ENCODE results near the gene GALE.

The GALE gene

DNA sequence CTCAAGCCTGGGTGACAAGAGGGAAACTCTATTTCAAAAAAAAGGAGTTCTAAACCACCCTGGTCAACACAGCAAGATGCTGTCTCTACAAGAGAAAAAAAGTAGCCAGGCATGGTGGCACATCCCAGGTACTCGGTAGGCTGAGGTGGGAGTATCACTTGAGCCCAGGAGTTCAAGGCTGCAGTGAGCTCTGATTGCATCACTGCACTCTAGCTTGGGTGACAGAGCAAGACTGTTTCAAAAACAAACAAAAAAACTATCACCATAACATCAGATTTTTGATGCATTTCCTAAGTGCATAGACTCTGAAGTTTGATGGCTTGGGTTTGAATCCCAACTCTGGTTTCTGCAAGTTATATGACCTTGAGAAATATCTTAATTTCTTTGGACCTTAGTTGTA, 47.6 kb downstream of the GALE start:
- H3K4me3 ChIP-seq (ENCODE audit: low read depth, low read length) = no peak overlapping the region
- TF ChIP-seq, protein P1, sequence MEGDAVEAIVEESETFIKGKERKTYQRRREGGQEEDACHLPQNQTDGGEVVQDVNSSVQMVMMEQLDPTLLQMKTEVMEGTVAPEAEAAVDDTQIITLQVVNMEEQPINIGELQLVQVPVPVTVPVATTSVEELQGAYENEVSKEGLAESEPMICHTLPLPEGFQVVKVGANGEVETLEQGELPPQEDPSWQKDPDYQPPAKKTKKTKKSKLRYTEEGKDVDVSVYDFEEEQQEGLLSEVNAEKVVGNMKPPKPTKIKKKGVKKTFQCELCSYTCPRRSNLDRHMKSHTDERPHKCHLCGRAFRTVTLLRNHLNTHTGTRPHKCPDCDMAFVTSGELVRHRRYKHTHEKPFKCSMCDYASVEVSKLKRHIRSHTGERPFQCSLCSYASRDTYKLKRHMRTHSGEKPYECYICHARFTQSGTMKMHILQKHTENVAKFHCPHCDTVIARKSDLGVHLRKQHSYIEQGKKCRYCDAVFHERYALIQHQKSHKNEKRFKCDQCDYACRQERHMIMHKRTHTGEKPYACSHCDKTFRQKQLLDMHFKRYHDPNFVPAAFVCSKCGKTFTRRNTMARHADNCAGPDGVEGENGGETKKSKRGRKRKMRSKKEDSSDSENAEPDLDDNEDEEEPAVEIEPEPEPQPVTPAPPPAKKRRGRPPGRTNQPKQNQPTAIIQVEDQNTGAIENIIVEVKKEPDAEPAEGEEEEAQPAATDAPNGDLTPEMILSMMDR (IDR thresholded peaks at IDR 0.05; ENCODE audit: low read depth, low read length) = no peak
- TF ChIP-seq, protein P2, sequence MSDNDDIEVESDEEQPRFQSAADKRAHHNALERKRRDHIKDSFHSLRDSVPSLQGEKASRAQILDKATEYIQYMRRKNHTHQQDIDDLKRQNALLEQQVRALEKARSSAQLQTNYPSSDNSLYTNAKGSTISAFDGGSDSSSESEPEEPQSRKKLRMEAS (IDR thresholded peaks at IDR 0.05; ENCODE audit: low read depth, low read length) = no peak
- TF ChIP-seq POLR2A (IDR thresholded peaks at IDR 0.05; ENCODE audit: extremely low read depth, insufficient read length) (no peak), MYC (IDR thresholded peaks at IDR 0.05; ENCODE audit: low read depth, low read length) (no peak)
- DNase-seq (ENCODE audit: low read depth) = no peak

DNA sequence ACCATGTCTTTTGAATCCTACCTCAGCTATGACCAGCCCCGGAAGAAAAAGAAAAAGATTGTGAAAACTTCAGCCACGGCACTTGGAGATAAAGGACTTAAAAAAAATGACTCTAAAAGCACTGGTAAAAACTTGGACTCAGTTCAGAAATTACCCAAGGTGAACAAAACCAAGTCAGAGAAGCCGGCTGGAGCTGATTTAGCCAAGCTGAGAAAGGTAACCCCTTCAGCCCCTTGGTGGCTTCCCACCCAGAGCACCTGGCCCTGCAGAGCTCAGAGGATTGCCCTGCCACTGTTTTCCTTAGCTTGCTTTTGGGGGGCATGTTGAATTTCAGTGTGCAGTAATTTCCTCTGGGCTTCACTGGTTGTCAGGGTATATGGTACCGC, 48.7 kb downstream of the GALE start:
- DNase-seq (ENCODE audit: low read depth) = no peak
- TF ChIP-seq, protein P1 (IDR thresholded peaks at IDR 0.05; ENCODE audit: low read depth, low read length) = no peak
- TF ChIP-seq, protein P2 (IDR thresholded peaks at IDR 0.05; ENCODE audit: low read depth, low read length) = no peak
- TF ChIP-seq POLR2A (IDR thresholded peaks at IDR 0.05; ENCODE audit: extremely low read depth, insufficient read length) (no peak), MYC (IDR thresholded peaks at IDR 0.05; ENCODE audit: low read depth, low read length) (no peak)
- no peak overlapping the region for H3K4me3 ChIP-seq (ENCODE audit: low read depth, low read length)

DNA sequence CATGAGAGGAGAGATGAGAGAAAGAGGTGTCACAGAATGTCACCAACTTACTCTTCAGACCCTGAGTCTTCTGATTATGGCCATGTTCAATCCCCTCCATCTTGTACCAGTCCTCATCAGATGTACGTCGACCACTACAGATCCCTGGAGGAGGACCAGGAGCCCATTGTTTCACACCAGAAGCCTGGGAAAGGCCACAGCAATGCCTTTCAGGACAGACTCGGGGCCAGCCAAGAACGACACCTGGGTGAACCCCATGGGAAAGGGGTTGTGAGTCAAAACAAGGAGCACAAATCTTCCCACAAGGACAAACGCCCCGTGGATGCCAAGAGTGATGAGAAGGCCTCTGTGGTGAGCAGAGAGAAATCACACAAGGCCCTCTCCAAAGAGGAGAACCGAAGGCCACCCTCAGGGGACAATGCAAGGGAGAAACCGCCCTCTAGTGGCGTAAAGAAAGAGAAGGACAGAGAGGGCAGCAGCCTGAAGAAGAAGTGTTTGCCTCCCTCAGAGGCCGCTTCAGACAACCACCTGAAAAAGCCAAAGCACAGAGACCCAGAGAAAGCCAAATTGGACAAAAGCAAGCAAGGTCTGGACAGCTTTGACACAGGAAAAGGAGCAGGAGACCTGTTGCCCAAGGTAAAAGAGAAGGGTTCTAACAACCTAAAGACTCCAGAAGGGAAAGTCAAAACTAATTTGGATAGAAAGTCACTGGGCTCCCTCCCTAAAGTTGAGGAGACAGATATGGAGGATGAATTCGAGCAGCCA, 49.3 kb downstream of the GALE start:
- no peak overlapping the region for H3K4me3 ChIP-seq (ENCODE audit: low read depth, low read length)
- TF ChIP-seq, protein P2 (IDR thresholded peaks at IDR 0.05; ENCODE audit: low read depth, low read length) = no peak
- TF ChIP-seq MYC (IDR thresholded peaks at IDR 0.05; ENCODE audit: low read depth, low read length) = no peak; the same call in 1 of the 2 replicates
- TF ChIP-seq, protein P1 (IDR thresholded peaks at IDR 0.05; ENCODE audit: low read depth, low read length) = peak; percentile 79
- no peak for TF ChIP-seq POLR2A (IDR thresholded peaks at IDR 0.05; ENCODE audit: extremely low read depth, insufficient read length)
- peak; percentile 70 for DNase-seq (ENCODE audit: low read depth)

DNA sequence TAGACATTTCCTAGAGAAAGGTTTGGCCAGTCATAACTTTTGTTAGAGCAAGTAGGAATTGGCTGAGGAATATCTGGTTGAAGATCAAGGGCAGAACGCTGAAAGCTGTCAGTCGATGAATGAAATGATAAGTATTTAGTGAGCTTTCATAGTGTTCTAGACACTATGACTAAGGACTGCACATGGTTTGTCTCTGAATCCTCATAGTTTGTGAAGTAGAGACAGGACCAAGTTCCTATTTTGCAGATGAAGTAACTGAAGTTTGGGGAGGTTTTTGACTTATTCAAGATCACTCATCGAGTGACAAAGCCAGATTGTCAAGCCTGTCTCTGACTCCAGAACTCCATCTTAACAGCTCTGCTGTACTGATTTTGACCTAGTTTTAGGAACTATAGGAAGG, 52.5 kb downstream of the GALE start:
- H3K4me3 ChIP-seq (ENCODE audit: low read depth, low read length) = no peak overlapping the region
- no peak for TF ChIP-seq POLR2A (IDR thresholded peaks at IDR 0.05; ENCODE audit: extremely low read depth, insufficient read length)
- TF ChIP-seq, protein P2 (IDR thresholded peaks at IDR 0.05; ENCODE audit: low read depth, low read length) = no peak
- TF ChIP-seq, protein P1 (IDR thresholded peaks at IDR 0.05; ENCODE audit: low read depth, low read length) = no peak
- TF ChIP-seq MYC (IDR thresholded peaks at IDR 0.05; ENCODE audit: low read depth, low read length) = no peak
- DNase-seq (ENCODE audit: low read depth) = no peak
